ENCODE measurements around the gene USP17L10. TPM values are rescaled to one million over a fixed set of nuclear protein-coding genes. Genes with fewer than 3 reads are reported as not detected.
"Not testable (repeated sequence)": the region's sequence is repeated elsewhere in the genome, so short reads cannot be mapped to it uniquely, and the experiment has no call there.

USP17L10 gene
- total and polyA plus RNA-seq, 2 donors (not counting 1 experiment from before 2014, with no cell fraction given), result not detected

- H3K4me1 Mint-ChIP-seq; H3K9me3 Mint-ChIP-seq (ENCODE audit: insufficient read depth); H3K4me1 ChIP-seq (ENCODE audit: control insufficient read depth in 2 of 2, insufficient read depth in 2 of 2, low read length in 2 of 2); H3K36me3 ChIP-seq (replicated peaks in 1 of 2; ENCODE audit: control extremely low read depth in 1 of 2, control insufficient read depth in 1 of 2, extremely low read depth in 1 of 2, insufficient read depth in 2 of 2, low read length in 1 of 2); H3K4me3 ChIP-seq (ENCODE audit: control extremely low read depth in 1 of 5, extremely low read depth in 1 of 5, insufficient read depth in 1 of 5, low read depth in 2 of 5, low read length in 4 of 5); H3K27me3 ChIP-seq (replicated peaks in 1 of 4; ENCODE audit: control extremely low read depth in 1 of 4, control insufficient read depth in 3 of 4, insufficient read depth in 4 of 4, low read length in 3 of 4); POLR2A ChIA-PET; CTCF ChIA-PET; intact Hi-C loops (cut with micrococcal nuclease); H3K27ac ChIP-seq (ENCODE audit: low read length in 2 of 2); H3K9ac ChIP-seq (ENCODE audit: low read length); H3K27me3 Mint-ChIP-seq; H3K4me3 Mint-ChIP-seq; H3K9me3 ChIP-seq (ENCODE audit: control extremely low read depth in 1 of 3, control insufficient read depth in 2 of 3, insufficient read depth in 1 of 3, low read length in 2 of 3); H3K79me2 ChIP-seq (ENCODE audit: control insufficient read depth, insufficient read depth, low read length); ATAC-seq (ENCODE audit: low read depth); H2AFZ ChIP-seq (ENCODE audit: insufficient read depth, low read depth, low read length, poor library complexity, severe bottlenecking); DNase-seq; H4K20me1 ChIP-seq (ENCODE audit: control insufficient read depth, insufficient read depth, low read length, poor library complexity, severe bottlenecking); H3K4me2 ChIP-seq (replicated peaks; ENCODE audit: low read depth, low read length, poor library complexity, severe bottlenecking); H3K27ac Mint-ChIP-seq: not testable (repeated sequence)
- no CpG with 5 or more reads among the region's 14 CpGs for WGBS (ENCODE audit: insufficient coverage)
Measured at GRCh38 chr4:9215105-9215504, 4.6 kb downstream of the USP17L10 start, which contains the start of gene USP17L11. USP17L11 (plus strand) TSS chr4:9215405; CDS start chr4:9215405, 0 bp downstream.

- H3K4me1 Mint-ChIP-seq; H2AFZ ChIP-seq (ENCODE audit: insufficient read depth, low read depth, low read length, poor library complexity, severe bottlenecking); H3K4me1 ChIP-seq (ENCODE audit: control insufficient read depth in 2 of 2, insufficient read depth in 2 of 2, low read length in 2 of 2); H3K4me3 Mint-ChIP-seq; H3K79me2 ChIP-seq (ENCODE audit: control insufficient read depth, insufficient read depth, low read length); H3K4me2 ChIP-seq (replicated peaks; ENCODE audit: low read depth, low read length, poor library complexity, severe bottlenecking); H3K27ac Mint-ChIP-seq; H3K36me3 ChIP-seq (replicated peaks in 1 of 2; ENCODE audit: control extremely low read depth in 1 of 2, control insufficient read depth in 1 of 2, extremely low read depth in 1 of 2, insufficient read depth in 2 of 2, low read length in 1 of 2); H4K20me1 ChIP-seq (ENCODE audit: control insufficient read depth, insufficient read depth, low read length, poor library complexity, severe bottlenecking); H3K9ac ChIP-seq (ENCODE audit: low read length); H3K4me3 ChIP-seq (ENCODE audit: control extremely low read depth in 1 of 5, extremely low read depth in 1 of 5, insufficient read depth in 1 of 5, low read depth in 2 of 5, low read length in 4 of 5); DNase-seq; H3K27me3 Mint-ChIP-seq; H3K27me3 ChIP-seq (replicated peaks in 1 of 4; ENCODE audit: control extremely low read depth in 1 of 4, control insufficient read depth in 3 of 4, insufficient read depth in 4 of 4, low read length in 3 of 4); H3K9me3 Mint-ChIP-seq (ENCODE audit: insufficient read depth); POLR2A ChIA-PET; intact Hi-C loops (cut with micrococcal nuclease); ATAC-seq (ENCODE audit: low read depth); H3K9me3 ChIP-seq (ENCODE audit: control extremely low read depth in 1 of 3, control insufficient read depth in 2 of 3, insufficient read depth in 1 of 3, low read length in 2 of 3); CTCF ChIA-PET; H3K27ac ChIP-seq (ENCODE audit: low read length in 2 of 2): not testable (repeated sequence)
- WGBS (ENCODE audit: insufficient coverage), result no CpG with 5 or more reads among the region's 13 CpGs
Measured at GRCh38 chr4:9219852-9220251, 9.4 kb downstream of the USP17L10 start, which contains the start of gene USP17L12. USP17L12 (plus strand) TSS chr4:9220152; CDS start chr4:9220152, 0 bp downstream.

- POLR2A ChIA-PET; H2AFZ ChIP-seq (ENCODE audit: insufficient read depth, low read depth, low read length, poor library complexity, severe bottlenecking); H3K36me3 ChIP-seq (replicated peaks in 1 of 2; ENCODE audit: control extremely low read depth in 1 of 2, control insufficient read depth in 1 of 2, extremely low read depth in 1 of 2, insufficient read depth in 2 of 2, low read length in 1 of 2); H3K79me2 ChIP-seq (ENCODE audit: control insufficient read depth, insufficient read depth, low read length); intact Hi-C loops (cut with micrococcal nuclease); H3K9me3 Mint-ChIP-seq (ENCODE audit: insufficient read depth); H3K4me1 Mint-ChIP-seq; H3K9ac ChIP-seq (ENCODE audit: low read length); DNase-seq; H3K4me3 Mint-ChIP-seq; H3K4me1 ChIP-seq (ENCODE audit: control insufficient read depth in 2 of 2, insufficient read depth in 2 of 2, low read length in 2 of 2); CTCF ChIA-PET; ATAC-seq (ENCODE audit: low read depth); H3K27ac Mint-ChIP-seq; H3K27me3 Mint-ChIP-seq; H3K27me3 ChIP-seq (replicated peaks in 1 of 4; ENCODE audit: control extremely low read depth in 1 of 4, control insufficient read depth in 3 of 4, insufficient read depth in 4 of 4, low read length in 3 of 4); H3K4me2 ChIP-seq (replicated peaks; ENCODE audit: low read depth, low read length, poor library complexity, severe bottlenecking); H3K9me3 ChIP-seq (ENCODE audit: control extremely low read depth in 1 of 3, control insufficient read depth in 2 of 3, insufficient read depth in 1 of 3, low read length in 2 of 3); H4K20me1 ChIP-seq (ENCODE audit: control insufficient read depth, insufficient read depth, low read length, poor library complexity, severe bottlenecking); H3K4me3 ChIP-seq (ENCODE audit: control extremely low read depth in 1 of 5, extremely low read depth in 1 of 5, insufficient read depth in 1 of 5, low read depth in 2 of 5, low read length in 4 of 5); H3K27ac ChIP-seq (ENCODE audit: low read length in 2 of 2): not testable (repeated sequence)
- WGBS (ENCODE audit: insufficient coverage), result no CpG with 5 or more reads among the region's 14 CpGs
Measured at GRCh38 chr4:9224596-9224995, 14.1 kb downstream of the USP17L10 start, which contains the start of gene USP17L13. USP17L13 (plus strand) TSS chr4:9224896; CDS start chr4:9224896, 0 bp downstream.

- ATAC-seq (ENCODE audit: low read depth); H3K4me3 Mint-ChIP-seq; POLR2A ChIA-PET; intact Hi-C loops (cut with micrococcal nuclease); H3K27me3 Mint-ChIP-seq; H3K36me3 ChIP-seq (replicated peaks in 1 of 2; ENCODE audit: control extremely low read depth in 1 of 2, control insufficient read depth in 1 of 2, extremely low read depth in 1 of 2, insufficient read depth in 2 of 2, low read length in 1 of 2); H3K27ac Mint-ChIP-seq; H2AFZ ChIP-seq (ENCODE audit: insufficient read depth, low read depth, low read length, poor library complexity, severe bottlenecking); DNase-seq; H3K4me2 ChIP-seq (replicated peaks; ENCODE audit: low read depth, low read length, poor library complexity, severe bottlenecking); H4K20me1 ChIP-seq (ENCODE audit: control insufficient read depth, insufficient read depth, low read length, poor library complexity, severe bottlenecking); H3K4me3 ChIP-seq (ENCODE audit: control extremely low read depth in 1 of 5, extremely low read depth in 1 of 5, insufficient read depth in 1 of 5, low read depth in 2 of 5, low read length in 4 of 5); H3K27ac ChIP-seq (ENCODE audit: low read length in 2 of 2); H3K27me3 ChIP-seq (replicated peaks in 1 of 4; ENCODE audit: control extremely low read depth in 1 of 4, control insufficient read depth in 3 of 4, insufficient read depth in 4 of 4, low read length in 3 of 4); H3K9ac ChIP-seq (ENCODE audit: low read length); H3K4me1 Mint-ChIP-seq; H3K9me3 ChIP-seq (ENCODE audit: control extremely low read depth in 1 of 3, control insufficient read depth in 2 of 3, insufficient read depth in 1 of 3, low read length in 2 of 3); H3K4me1 ChIP-seq (ENCODE audit: control insufficient read depth in 2 of 2, insufficient read depth in 2 of 2, low read length in 2 of 2); H3K9me3 Mint-ChIP-seq (ENCODE audit: insufficient read depth); H3K79me2 ChIP-seq (ENCODE audit: control insufficient read depth, insufficient read depth, low read length); CTCF ChIA-PET: not testable (repeated sequence)
- no CpG with 5 or more reads among the region's 8 CpGs for WGBS (ENCODE audit: insufficient coverage)
Measured at GRCh38 chr4:9230249-9230648, 19.8 kb downstream of the USP17L10 start.

Measured in B cell (primary cell).